22Rv1 (cell line): ENCODE results near the gene TRAF3IP3.

ENCODE experiments used
- ZFX ChIP-seq: fragments of 450-650 bp; IDR thresholded peaks from 2 replicates; pipeline ENCODE4 v1.6.1; 2017; ENCODE audit warnings: antibody characterized with exemption, borderline replicate concordance
- TF ChIP-seq, protein P1 (sequence below): fragments of 450-650 bp; IDR thresholded peaks from 2 replicates; pipeline ENCODE4 v1.5.1; 2017; ENCODE audit warnings: mild to moderate bottlenecking

DNA sequence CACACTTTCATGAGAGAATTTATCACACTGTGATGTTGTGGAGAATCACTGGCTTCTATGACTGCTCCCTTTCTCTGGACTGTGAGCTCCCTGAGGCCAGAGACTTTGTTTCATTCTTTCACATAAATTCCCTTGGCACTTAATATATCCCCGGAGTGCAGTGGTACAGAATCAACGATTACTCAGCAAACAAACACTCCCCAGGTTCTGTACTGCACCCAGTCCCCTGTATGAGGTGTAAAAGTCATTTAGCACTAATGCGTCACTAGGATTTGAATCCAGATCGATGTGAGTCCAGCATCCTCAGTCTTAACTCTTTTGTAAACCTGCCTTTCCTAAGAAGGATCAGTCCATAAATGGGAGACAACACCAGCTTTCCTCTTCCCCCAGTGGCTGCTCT, 65.1 kb downstream of the TRAF3IP3 start:
- TF ChIP-seq, protein P1, sequence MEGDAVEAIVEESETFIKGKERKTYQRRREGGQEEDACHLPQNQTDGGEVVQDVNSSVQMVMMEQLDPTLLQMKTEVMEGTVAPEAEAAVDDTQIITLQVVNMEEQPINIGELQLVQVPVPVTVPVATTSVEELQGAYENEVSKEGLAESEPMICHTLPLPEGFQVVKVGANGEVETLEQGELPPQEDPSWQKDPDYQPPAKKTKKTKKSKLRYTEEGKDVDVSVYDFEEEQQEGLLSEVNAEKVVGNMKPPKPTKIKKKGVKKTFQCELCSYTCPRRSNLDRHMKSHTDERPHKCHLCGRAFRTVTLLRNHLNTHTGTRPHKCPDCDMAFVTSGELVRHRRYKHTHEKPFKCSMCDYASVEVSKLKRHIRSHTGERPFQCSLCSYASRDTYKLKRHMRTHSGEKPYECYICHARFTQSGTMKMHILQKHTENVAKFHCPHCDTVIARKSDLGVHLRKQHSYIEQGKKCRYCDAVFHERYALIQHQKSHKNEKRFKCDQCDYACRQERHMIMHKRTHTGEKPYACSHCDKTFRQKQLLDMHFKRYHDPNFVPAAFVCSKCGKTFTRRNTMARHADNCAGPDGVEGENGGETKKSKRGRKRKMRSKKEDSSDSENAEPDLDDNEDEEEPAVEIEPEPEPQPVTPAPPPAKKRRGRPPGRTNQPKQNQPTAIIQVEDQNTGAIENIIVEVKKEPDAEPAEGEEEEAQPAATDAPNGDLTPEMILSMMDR = no peak
- TF ChIP-seq ZFX = no peak
